Measurements from ENCODE around the gene PDGFA. TPM values are rescaled to one million over a fixed set of nuclear protein-coding genes. Genes with fewer than 3 reads are reported as not detected.
A peak's percentile ranks its signal among the peaks of the same experiment; 100 is the strongest.

PDGFA gene
- total and polyA plus RNA-seq, 5 experiments from 2014 or later, result 0.21 to 0.30 TPM; not detected in 3

- ATAC-seq (no peak), DNase-seq (no peak)
- POLR2A ChIA-PET, result no interaction called here
- H3K27me3 Mint-ChIP-seq, result no peaks in the 10 kb centered on the region
- H3K9me3 Mint-ChIP-seq, result no peaks in the 10 kb centered on the region
- no peaks in the 10 kb centered on the region for H3K36me3 Mint-ChIP-seq
- H3K4me3 Mint-ChIP-seq, result no peak overlapping the region
- peaks cover 5 to 12% (median 9%) of the 10 kb centered on the region in 4 donors for H3K4me1 Mint-ChIP-seq
- no peak overlapping the region for H3K27ac Mint-ChIP-seq
Observed at GRCh38 chr7:493661-494251, 25.9 kb downstream of the PDGFA start.

- H3K4me3 Mint-ChIP-seq, result no peak overlapping the region
- H3K9me3 Mint-ChIP-seq, result no peaks in the 10 kb centered on the region
- POLR2A ChIA-PET, result no interaction called here
- H3K27ac Mint-ChIP-seq, result peak overlapping the region in 1 of 10 donors; percentile 79
- DNase-seq, result no peak
- no peak for ATAC-seq
- H3K27me3 Mint-ChIP-seq, result peaks cover 0 to 2% (median 0%) of the 10 kb centered on the region in 5 donors
- H3K36me3 Mint-ChIP-seq, result no peaks in the 10 kb centered on the region
- H3K4me1 Mint-ChIP-seq, result peaks cover 0 to 5% (median 3%) of the 10 kb centered on the region in 4 donors
Observed at GRCh38 chr7:492714-493065, 27.0 kb downstream of the PDGFA start.

GRCh38 chr7:491958-492713, 27.5 kb downstream of the PDGFA start:
- no peak for ATAC-seq
- Mint-ChIP-seq H3K4me1 (peaks cover 0 to under 1% (median 0%) of the 10 kb centered on the region in 4 donors), H3K27ac (peak overlapping the region in 2 of 10 donors; percentile 38 to 79), H3K4me3 (no peak overlapping the region), H3K36me3 (no peaks in the 10 kb centered on the region), H3K27me3 (peaks cover 0 to 4% (median 0%) of the 10 kb centered on the region in 5 donors), H3K9me3 (no peaks in the 10 kb centered on the region)
- POLR2A ChIA-PET, result no interaction called here
- peak in 1 of 10 donors; percentile 42 for DNase-seq

- H3K27ac Mint-ChIP-seq, result peak overlapping the region in 3 of 10 donors; percentile 24 to 79 (median 38)
- no peaks in the 10 kb centered on the region for H3K9me3 Mint-ChIP-seq
- no peak for ATAC-seq
- POLR2A ChIA-PET, result no interaction called here
- peaks cover 0 to 6% (median 0%) of the 10 kb centered on the region in 5 donors for H3K27me3 Mint-ChIP-seq
- H3K4me1 Mint-ChIP-seq, result no peaks in the 10 kb centered on the region
- H3K36me3 Mint-ChIP-seq, result no peaks in the 10 kb centered on the region
- peak in 1 of 10 donors; percentile 50 for DNase-seq
- no peak overlapping the region for H3K4me3 Mint-ChIP-seq
Observed at GRCh38 chr7:491292-491957, 28.2 kb downstream of the PDGFA start.

DNA sequence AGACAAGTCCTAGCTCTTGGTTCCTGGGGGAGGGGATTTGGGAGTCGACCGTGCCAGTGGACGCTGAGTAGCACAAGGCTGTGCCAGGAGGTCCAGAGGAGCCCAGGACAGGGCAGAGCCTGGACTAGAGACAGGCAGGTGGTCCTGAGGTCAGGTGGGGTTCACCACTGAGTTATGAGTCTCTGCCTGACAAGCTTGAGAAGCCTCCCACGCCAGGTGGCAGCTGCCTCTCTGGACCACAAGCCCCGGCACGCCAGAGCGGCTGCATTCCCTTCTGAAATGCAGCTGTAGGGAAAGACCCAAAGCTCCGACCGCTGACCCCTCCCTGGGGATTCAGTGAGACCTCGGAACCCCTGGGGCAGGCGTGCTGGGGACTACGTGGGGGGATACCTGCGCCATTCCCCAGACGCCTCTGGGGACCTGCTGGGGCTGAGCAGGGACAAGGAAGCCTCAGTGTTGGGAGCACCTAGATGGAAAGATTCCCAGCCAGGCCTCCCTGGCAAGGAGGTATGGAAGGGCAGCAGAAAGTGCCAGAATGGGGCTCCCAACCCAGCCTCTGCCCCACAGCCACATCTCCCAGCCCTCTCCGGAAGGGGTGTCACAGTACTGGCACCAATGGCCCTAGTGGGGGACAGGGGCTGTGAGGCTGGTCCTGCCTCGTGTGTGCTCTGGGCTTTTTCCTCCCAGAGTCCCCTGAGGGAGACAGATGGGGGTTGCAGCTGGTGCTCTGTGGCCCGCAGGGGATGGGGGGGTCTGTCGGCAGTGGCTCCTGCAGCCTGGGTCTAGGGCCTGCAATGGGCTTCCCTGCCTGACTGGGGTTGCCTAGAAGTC, 29.0 kb downstream of the PDGFA start:
- H3K9me3 Mint-ChIP-seq, result no peaks in the 10 kb centered on the region

DNA sequence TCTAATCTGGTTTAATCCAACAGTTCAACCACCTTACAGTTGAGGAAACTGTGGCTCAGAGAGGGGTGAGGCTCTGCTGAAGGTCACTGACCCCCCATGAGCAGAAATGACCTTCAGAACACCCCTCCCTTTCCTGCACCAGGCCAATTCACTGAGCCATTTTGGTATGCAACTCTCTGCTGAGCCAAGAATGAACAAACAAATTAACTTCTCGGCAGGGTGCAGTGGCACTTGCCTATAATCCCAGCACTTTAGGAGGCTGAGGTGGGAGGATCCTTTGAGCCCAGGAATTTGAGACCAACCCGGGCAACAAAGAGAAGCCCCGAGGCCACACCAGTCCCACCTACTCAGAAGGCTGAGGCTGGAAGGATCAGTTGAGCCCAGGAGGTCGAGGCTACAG, 29.8 kb downstream of the PDGFA start:
- POLR2A ChIA-PET, result no interaction called here
- H3K27me3 Mint-ChIP-seq, result peaks cover 0 to 10% (median 0%) of the 10 kb centered on the region in 5 donors
- H3K4me1 Mint-ChIP-seq, result no peaks in the 10 kb centered on the region
- no peak overlapping the region for H3K27ac Mint-ChIP-seq
- DNase-seq (peak in 1 of 10 donors; percentile 18), ATAC-seq (no peak)
- H3K9me3 Mint-ChIP-seq, result no peaks in the 10 kb centered on the region
- H3K36me3 Mint-ChIP-seq, result no peaks in the 10 kb centered on the region
- no peak overlapping the region for H3K4me3 Mint-ChIP-seq

More for the DNA sequence above, 29.0 kb downstream of the PDGFA start:
- no peak overlapping the region for H3K4me3 Mint-ChIP-seq
- ATAC-seq (no peak), DNase-seq (peak in 1 of 10 donors; percentile 55)
- H3K27me3 Mint-ChIP-seq, result peaks cover 0 to 10% (median 0%) of the 10 kb centered on the region in 5 donors
- POLR2A ChIA-PET, result no interaction called here
- H3K27ac Mint-ChIP-seq, result peak overlapping the region in 1 of 10 donors; percentile 24
- H3K4me1 Mint-ChIP-seq, result no peaks in the 10 kb centered on the region
- no peaks in the 10 kb centered on the region for H3K36me3 Mint-ChIP-seq

DNA sequence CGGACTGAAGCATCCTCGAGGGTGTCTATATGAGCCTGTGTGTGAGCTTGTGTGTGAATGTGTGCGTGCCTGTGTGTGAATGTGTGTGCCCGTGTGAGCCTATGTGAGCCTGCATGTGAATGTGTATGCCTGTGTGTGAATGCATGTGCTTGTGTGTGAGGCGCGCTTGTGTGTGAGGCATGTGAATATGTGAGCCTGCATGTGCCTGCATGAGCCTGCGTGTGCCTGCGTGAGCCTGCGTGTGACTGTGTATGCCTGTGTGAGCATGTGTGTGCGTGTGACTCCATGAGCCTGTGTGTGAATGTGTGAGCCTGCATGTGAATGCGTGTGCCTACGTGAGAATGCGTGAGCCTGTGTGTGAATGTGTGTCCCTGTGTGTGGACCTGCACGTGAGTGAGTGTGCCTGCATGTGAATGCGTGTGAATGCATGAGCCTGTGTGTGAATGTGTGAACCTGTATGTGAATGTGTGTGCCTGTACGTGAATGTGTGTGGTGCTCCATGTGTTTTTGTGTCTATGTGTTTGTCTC, 33.4 kb downstream of the PDGFA start:
- POLR2A ChIA-PET, result no interaction called here
- peak in 1 of 10 donors; percentile 15 for DNase-seq
- Mint-ChIP-seq H3K27ac (no peak overlapping the region), H3K4me3 (no peak overlapping the region), H3K27me3 (peaks cover 0 to 19% (median 4%) of the 10 kb centered on the region in 5 donors), H3K4me1 (peaks cover 0 to 2% (median 0%) of the 10 kb centered on the region in 4 donors), H3K9me3 (peaks cover 0 to 16% (median 0%) of the 10 kb centered on the region in 9 donors), H3K36me3 (peaks cover 0 to 6% (median 0%) of the 10 kb centered on the region in 3 donors)
- ATAC-seq, result no peak

DNA sequence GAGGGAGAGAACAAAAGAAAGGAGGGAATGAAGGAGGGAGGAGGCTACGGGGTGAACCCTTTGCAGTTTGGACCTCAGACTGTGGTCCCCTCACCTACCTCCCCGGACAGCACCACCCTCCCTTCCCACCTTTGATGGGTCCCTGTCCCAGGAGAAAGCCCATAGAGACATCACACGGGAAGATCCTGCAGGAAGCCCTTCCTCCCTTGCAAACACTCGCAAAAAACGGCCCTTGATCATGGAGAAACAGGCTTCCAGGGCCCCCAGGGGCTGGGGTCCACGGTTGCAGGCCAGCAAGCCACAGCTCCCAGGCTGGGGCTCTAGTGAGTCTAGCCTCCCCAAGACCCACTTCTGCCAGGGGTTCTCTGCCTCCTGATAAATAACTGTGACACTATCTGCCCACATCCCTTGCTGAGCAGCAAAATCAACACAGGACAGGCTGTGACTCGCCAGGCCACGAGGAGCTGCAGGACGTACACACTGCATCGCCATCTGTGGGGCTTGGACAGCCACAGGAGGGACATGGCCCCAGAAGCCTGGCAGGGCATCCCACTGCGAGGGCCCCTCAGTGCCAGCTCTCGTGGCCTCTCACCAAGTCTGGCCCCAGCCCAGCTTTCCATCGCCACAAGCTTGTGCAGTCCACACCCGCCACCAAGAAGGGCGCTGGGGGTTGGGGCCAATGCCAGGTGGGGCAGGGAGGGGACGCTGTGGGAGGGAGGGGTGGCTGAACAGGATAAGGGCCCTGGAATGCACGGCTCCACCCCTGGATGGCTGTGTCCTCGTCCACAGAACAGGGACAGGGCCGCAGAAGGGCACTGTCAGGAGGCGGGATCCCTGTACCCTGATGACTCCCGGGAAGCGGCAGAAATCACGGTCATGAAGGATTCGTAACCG, 34.2 kb downstream of the PDGFA start:
- no peak for ATAC-seq
- POLR2A ChIA-PET, result no interaction called here
- peak in 1 of 10 donors; percentile 57 for DNase-seq

GRCh38 chr7:484356-485101, 35.1 kb downstream of the PDGFA start:
- DNase-seq (peak in 1 of 10 donors; percentile 53), ATAC-seq (no peak)
- Mint-ChIP-seq H3K4me1 (peaks cover 0 to 2% (median 0%) of the 10 kb centered on the region in 4 donors), H3K4me3 (no peak overlapping the region), H3K9me3 (peaks cover 0 to 16% (median 0%) of the 10 kb centered on the region in 9 donors), H3K27me3 (peaks cover 0 to 19% (median 4%) of the 10 kb centered on the region in 5 donors), H3K36me3 (peaks cover 0 to 6% (median 0%) of the 10 kb centered on the region in 3 donors), H3K27ac (no peak overlapping the region)
- POLR2A ChIA-PET, result no interaction called here

More for the DNA sequence above, 34.2 kb downstream of the PDGFA start:
- no peak overlapping the region for H3K4me3 Mint-ChIP-seq
- H3K4me1 Mint-ChIP-seq, result peaks cover 0 to 2% (median 0%) of the 10 kb centered on the region in 4 donors
- H3K27ac Mint-ChIP-seq, result no peak overlapping the region
- H3K9me3 Mint-ChIP-seq, result peaks cover 0 to 16% (median 0%) of the 10 kb centered on the region in 9 donors
- H3K36me3 Mint-ChIP-seq, result peaks cover 0 to 6% (median 0%) of the 10 kb centered on the region in 3 donors
- peaks cover 0 to 19% (median 4%) of the 10 kb centered on the region in 5 donors for H3K27me3 Mint-ChIP-seq

GRCh38 chr7:483656-484355, 35.8 kb downstream of the PDGFA start:
- no peak overlapping the region for H3K27ac Mint-ChIP-seq
- peaks cover 0 to 2% (median 0%) of the 10 kb centered on the region in 4 donors for H3K4me1 Mint-ChIP-seq

More at GRCh38 chr7:483656-484355, 35.8 kb downstream of the PDGFA start:
- no peak for ATAC-seq
- no peak overlapping the region for H3K4me3 Mint-ChIP-seq
- H3K36me3 Mint-ChIP-seq, result peaks cover 0 to 6% (median 0%) of the 10 kb centered on the region in 3 donors
- H3K27me3 Mint-ChIP-seq, result peaks cover 0 to 19% (median 8%) of the 10 kb centered on the region in 5 donors
- POLR2A ChIA-PET, result no interaction called here
- peaks cover 0 to 16% (median 0%) of the 10 kb centered on the region in 9 donors for H3K9me3 Mint-ChIP-seq
- peak in 1 of 10 donors; percentile 36 for DNase-seq

Measured in naive thymus-derived CD8-positive, alpha-beta T cell (primary cell).